HG02678 (cell line): ENCODE measurements around the gene NOL12.
"Not testable (repeated sequence)": the region's sequence is repeated elsewhere in the genome, so short reads cannot be mapped to it uniquely, and the experiment has no call there.

ENCODE experiments used
- ATAC-seq: cut with Tn5 transposase; IDR thresholded peaks from one replicate; pipeline ENCODE4 v1.9.1; 2021; ENCODE audit warnings: mild to moderate bottlenecking, moderate library complexity; ENCODE audit not compliant: unreplicated experiment

NOL12 gene

DNA sequence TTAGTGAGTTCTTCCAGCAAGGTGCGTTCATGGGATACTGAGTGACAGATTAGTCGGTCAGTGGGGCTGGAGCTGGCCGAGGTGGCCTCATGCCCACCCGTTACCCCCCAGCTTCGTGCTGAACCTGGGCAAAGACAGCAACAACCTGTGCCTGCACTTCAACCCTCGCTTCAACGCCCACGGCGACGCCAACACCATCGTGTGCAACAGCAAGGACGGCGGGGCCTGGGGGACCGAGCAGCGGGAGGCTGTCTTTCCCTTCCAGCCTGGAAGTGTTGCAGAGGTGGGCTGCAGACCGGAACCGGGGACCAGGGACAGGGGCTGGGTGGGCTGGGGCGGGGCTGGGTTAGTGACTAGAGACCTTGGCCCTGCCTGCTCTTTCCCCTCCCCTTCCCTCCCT lies 7.8 kb upstream of the NOL12 start:
- no peak for ATAC-seq

DNA sequence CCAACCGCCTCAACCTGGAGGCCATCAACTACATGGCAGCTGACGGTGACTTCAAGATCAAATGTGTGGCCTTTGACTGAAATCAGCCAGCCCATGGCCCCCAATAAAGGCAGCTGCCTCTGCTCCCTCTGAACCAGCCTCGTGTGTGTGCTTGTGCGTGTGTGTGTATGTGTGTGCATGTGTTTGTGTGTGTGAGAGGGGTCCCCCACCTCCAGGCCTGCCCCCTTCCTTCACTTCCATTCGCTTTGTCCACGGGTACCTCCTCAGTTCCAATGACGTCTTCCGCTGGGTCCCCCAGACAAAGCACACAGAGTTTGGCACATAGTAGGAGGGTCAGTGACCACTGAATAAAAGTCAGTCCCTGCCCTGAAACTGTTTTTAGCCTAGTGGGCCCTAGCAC lies 6.5 kb upstream of the NOL12 start:
- no peak for ATAC-seq

DNA sequence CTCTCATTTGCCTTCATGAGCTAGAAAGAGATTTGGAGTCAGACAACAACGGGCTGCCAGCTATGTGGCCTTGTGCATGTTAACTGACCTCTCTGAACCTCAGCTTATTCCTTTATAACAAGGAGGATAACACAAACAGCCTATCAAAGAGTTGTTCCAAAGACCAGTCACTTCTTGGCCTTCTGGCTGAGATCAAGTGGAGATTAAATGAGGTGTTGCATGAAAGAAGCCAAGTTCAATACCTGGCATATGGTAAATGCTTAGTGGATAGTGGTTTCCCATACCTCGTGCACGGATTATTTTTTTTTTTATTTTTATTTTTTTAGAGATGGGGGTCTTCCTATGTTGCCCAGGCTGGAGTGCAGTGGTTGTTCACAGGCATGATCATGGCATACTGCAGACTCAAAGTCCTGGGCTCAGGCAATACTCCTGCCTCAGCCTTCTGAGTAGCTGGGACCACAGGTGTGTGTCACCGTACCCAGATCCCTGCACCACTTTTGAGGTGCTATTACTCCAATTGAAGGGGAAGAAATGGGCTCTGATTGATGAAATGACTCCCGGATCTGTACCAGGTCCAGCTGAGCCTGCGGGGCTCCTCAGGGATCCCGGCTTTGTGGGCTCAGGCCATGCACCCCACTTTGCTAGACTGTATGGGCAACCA lies 5.8 kb upstream of the NOL12 start:
- ATAC-seq, result no peak

DNA sequence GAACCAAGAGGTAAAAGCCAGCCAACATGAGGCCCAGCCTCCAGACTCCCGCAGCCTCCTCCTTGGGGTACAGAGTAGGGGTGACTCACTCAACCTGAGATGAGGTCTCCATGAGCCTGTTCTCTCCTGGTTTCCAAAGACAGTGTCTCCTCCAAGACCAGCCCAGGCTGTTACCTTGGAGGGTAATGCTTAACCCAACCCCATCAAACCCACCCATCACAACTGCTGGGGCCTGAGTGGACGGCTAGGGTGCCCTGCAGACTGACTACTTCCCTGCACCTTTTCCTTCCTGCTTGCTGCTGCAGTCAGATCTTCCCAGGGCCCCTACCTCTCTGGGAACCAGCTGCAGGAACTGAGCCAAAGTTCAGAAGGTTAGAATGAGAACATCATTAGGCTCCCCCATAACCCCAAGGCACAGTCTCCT lies 5.1 kb upstream of the NOL12 start:
- ATAC-seq, result no peak

DNA sequence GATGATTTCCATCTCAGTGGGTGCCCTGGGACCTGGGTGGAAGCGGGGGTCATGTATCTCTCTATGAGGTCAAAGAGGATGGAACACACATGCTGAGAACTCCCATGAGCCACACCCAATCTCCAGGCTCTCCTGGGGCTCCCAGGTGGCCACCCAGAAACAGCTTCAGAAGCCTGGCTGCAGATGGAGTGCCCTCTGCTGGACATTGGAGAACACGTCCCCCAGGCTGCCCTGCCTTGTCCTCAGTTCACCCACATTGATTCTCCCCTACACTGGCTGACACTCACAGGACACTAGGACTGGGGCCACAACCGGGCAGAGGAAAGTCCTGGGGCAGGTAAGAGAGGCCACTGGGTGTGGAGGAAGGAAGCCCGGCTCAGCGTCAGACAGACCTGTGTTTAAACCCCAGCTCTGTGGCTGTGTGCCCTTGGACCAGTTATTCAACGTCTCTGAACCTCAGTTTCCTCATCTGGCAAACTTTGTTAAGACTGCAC lies 4.5 kb upstream of the NOL12 start:
- ATAC-seq, result no peak

DNA sequence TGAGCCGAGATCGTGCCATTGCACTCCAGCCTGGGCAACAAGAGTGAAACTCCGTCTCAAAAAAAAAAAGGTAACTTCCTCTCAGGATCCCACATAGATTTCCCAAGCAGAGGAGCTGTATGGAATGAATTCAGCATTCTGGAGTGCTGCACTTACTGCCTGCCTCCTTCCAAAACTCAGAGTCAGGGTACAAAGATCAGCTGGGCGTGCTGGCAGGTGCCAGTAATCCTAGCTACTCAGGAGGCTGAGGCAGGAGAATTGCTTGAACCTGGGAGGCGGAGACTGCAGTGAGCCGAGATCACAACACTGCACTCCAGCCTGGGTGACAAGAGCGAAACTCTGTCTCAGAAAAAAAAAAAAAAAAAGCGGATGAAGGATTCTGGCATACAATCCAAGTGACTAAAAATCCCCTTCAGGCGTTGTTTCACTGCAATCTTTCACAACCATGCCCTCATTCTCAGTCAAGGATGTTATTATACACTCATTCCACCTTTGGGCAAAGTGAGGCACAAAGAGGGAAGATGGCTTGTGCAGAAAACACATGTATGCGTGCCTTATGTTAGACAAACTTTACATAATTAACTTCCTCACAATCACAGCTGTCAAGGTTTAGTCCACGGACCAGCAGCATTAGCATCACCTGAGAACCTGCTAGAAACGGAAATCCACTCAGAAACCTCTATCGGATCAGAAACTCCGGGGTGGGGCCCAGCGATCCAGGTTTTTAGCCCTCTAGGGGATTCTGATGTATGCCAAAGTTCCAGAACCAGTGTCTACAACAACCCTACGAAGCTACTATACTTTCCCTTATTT lies 1.1 kb upstream of the NOL12 start:
- ATAC-seq, result no peak

DNA sequence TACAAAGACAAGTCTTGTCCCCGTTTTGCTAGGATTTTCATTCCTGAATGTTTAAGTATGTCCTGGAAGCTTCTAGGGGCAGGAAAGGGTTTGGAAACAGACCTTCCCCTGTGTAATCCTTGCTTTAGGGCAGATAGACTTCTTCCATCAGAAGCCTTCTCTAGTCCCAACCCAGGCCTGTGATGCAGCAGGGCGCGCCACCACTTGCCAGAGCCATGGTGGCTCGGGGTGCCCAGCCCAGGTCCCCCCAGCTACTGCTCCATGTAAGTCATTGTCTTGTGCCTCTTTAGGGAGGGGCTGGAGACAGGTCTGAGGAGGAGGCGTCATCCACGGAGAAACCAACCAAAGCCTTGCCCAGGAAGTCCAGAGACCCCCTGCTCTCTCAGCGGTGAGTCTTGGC lies 4.3 kb downstream of the NOL12 start:
- ATAC-seq, result no peak

DNA sequence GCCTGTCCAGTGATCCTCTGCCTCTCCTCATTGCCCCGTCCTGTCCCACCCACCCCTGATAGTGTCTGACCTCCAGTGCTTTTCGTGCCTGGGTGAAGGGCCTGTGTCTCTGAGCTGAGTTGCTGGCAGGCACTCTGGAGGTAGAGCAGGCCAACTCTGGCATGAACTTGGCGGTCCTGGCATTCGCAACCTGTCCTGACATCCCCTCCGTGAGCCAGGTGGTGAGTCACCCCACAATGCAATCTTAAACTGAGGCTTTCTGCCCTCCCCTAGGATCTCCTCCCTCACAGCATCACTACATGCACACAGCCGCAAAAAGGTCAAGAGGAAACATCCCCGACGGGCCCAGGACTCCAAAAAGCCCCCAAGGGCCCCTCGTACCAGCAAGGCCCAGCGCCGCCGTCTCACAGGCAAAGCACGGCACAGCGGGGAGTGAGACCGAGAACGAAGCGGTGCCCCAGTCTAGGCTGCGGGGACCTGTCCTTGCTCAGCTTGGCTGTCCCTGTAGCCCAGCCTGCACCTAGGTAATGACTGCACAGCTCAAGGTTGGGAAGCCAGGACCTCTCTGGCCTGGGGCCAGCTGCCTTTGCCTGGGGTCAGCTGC lies 4.9 kb downstream of the NOL12 start:
- ATAC-seq, result no peak

DNA sequence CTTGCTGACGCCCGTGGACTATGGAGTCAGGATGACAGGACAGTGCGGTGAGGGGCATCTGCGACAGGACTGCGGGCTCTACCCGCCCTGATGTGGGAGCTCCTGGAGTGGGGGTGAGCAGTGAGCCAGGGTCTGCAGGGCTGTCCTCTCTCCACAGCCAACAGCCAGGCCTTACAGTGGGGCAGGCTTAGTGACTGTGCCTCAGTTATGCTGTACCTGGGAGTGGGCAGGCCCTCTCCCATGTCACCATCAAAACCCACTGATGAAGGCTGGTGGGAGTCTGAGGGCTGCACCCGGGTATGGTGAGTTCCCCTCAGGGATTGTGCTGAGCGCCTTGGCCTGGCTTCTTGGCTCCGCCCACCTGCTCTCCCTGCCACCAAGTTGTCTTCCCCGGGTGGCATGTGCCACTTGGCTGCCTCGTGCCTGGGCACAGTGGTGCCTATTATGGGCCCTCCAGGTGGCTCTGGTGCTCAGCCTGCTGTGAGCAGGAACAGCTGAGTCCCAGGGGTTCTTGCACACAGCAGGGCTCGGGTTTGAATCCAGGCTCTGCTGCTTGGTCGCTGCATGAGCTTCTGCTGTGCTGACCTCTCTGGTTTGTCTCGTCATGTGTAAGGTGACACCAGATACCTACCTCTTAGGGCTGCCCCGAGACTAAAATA lies 6.6 kb downstream of the NOL12 start:
- no peak for ATAC-seq

DNA sequence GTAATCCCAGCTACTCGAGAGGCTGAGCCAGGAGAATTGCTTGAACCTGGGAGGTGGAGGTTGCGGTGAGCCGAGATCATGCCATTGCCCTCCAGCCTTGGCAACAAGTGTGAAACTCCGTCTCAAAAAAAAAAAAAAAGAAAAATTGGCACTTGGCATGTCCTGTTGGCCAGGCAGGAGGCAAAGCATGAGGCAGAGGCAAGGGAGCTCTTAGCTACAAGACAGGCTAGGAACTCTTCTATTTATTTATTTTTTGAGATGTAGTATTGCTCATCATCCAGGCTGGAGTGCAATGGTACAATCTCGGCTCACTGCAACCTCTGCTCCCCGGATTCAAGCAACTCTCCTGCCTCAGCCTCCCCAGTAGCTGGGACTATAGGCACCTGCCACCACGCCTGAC lies 8.0 kb downstream of the NOL12 start:
- not testable (repeated sequence) for ATAC-seq

DNA sequence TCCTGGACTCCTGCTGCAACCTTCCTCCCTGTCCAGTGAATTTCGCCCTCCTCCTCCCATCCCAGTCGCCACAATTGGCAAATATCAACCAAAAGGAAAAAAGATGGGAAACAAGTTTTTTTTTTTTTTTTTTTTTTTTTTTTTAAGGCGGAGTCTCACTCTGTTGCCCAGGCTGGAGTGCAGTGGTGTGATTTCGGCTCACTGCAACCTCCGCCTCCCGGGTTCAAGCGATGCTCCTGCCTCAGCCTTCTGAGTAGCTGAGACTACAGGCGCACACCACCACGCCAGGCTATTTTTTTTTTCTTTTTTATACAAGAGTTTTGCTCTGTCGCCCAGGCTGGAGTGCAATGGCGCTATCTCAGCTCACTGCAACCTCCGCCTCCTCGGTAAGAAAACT lies 10.1 kb downstream of the NOL12 start:
- not testable (repeated sequence) for ATAC-seq

DNA sequence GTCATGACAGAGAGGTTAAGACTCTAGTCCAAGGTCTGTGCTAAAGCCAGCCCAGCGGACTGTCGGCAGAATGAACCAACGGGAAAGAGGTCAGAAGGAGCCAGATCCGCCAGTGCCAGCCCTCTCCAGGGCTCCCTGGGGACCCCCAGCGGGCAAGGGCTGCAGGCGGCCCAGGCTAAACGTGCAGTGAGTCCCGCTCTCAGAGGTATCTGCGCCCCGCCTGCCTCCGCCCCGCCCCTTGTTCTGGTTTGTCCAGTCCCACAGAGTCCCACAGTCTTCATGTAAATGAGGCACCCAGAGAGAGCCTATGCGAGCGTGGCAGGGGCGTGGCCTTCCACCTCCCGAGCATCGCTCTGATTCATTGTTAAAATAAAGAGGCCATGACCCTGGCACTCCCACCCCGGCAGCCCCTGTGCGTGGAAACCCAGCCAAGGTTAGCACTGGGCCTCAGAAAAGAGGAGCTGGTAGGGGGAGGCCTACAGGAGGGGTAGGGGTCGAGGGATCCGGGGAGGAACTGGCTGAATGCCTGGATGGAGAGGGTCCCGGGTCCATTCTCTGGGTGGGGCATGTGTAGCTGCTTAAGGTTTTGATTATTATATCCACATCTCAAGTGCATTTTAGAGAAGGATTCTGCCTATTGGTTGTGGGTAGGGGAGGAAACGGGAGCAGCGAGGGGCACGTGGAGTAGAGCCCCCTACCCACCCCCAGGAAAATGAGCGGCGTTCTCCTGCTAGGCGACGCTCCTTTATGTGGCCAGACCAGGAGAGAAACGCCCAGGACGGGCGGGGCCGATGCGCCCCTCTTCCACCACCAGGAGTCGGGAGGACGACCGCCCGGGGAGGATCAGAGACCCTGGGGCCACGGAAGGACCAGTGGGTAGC lies 10.8 kb downstream of the NOL12 start, which contains the start of gene TRIOBP:
Gene TRIOBP, plus strand, starts transcription at position 392 of the 881 bp plus-strand sequence. CDS start 4,318 bp downstream, outside the sequence.
- ATAC-seq, result peak; percentile 94

DNA sequence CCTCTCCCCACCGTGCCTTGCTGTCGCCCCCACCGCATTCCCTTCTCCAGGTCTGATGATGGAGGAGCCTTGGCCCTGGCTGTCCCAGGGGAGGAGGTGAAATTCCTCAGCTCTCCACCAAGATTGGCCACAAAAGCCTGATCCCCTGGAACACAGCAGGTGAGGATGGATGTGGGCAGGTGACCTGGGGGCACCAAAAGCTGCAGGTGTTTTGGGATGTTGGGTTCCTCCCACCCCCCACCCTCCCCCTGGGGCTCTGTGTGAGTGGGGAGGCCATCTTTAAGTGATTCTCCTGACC lies 11.3 kb downstream of the NOL12 start:
- ATAC-seq, result no peak

DNA sequence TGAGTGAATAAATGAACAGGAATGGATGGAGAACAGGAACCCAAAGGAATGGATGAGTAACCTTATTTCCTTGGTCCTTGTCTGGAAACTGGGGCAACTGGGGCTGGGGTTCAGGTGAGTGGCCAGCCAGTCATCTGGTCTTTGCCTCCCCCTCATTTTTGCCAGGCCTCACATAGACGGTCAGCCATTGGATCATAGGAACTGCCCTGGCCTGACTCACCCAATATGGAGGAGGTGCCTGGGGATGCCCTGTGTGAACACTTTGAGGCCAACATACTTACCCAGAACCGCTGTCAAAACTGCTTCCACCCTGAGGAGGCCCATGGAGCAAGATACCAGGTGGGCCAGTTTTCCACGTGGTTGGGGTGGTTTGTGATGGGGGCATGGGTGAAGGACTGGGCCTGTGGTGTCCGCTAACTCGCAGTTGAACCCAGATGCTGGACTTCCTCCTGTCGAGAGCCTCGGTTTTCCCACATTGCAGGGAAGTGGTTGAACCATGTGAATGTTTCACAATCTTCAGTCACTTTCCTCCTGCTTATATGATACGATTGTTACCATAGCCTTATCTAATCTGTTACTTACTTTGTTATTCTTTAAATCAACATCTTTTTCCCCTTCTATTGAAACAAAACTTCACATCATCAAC lies 15.1 kb downstream of the NOL12 start:
- no peak for ATAC-seq

DNA sequence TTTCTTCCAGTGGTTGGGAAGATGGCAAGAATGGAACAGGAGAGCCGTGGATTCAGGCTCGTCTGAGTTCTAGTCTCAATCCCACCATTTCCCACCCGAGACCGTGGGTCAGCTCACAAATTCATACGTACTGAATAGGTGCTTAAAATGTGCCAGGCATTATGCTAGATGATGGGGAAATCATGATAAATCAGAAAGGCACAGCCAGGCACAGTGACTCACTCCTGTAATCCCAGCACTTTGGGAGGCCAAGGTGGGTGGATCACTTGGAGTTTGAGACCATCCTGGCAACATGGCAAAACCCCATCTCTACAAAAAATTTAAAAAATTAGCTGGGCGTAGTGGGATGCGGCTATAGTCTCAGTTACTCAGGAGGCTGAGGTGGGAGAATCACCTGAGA lies 17.8 kb downstream of the NOL12 start:
- no peak for ATAC-seq

DNA sequence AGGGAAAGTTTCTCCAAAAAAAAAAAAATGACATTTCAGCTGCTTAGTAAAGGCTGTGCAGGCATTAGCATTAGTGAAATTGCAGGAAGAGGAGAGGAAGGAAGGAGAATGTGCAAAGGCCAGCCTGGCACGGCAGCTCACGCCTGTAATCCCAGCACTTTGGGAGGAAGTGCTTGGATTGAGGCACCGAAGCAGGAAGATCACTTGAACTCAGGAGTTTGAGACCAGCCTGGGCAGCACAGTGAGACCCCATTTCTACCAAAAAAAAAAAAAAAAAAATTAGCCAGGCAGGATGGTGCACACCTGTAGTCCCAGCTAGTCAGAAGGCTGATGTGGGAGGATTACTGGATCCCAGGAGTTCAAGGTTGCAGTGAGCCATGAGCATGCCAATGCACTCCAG lies 18.5 kb downstream of the NOL12 start:
- ATAC-seq, result no peak

DNA sequence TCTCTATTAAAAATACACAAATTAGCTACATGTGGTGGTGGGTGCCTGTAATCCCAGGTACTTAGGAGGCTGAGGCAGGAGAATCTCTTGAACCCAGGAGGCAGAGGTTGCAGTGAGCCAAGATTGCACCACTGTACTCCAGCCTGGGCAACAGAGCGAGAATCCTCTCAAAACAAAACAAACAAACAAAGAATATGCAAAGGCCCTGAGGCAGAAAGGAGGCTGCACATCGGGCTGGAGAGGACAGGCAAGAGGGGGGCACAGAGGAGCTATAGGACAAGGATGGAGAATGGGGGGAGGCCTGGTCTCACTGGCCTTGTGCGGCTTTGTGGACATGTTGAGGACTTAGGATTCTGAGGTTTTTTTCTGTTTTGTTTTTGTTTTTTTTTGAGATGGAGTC lies 19.1 kb downstream of the NOL12 start:
- no peak for ATAC-seq

DNA sequence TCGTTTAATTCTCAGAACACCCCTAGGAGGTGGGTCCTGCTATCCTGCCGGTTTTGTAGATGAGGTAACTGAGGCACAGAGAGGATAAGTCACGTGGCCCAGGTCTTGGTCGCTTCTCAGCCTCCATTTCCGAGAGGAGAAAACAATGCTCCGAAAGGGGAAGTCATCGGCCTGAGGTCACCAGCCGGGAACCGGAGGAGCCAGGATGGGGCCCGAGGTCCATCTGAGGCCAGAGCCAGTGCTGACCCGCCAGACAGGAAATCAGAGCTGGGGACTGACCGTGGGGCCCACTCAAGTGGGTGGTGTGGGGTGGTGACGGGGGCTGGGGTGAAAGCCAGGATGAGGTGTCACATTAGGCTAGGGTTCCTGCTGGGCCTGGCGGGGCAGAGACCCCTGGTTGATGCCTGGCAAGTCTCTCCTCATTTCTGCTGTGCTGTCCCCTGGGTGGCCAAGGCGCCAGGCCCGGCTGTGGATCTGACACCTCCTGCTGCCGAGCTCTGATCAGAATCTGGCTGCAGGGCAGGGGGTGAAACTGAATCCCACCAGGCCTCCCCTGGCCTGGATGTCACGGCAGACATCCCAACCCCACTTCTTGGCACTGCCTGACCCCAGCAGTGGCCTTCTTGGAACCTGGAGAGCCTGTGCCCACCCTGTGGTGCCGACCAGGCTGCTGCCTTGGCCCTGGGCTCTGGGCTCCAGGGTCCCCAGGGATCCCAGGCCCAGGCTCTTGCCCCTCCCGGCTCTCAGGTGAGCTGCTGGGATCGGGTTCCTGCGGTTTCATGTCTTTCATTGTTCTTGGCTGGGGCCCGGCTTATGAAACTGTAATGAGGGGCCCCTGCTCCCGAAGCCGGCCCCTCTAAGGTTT lies 22.7 kb downstream of the NOL12 start:
- ATAC-seq, result no peak

DNA sequence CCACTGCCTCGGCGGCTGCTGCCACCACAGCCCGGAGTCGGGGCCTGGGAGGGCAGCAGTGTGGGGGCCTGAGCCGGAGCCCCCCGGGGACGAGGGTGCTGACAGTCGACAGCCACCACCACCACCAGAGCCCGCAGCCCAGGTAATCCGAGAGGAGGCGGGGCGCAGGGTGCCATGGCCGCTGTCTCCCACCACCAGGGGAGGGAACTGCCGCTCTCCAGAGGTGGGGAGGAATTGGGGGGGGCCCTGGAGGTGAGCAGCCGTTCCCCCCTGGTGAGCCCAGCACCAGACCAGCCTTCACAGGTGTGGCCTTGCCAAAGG lies 23.3 kb downstream of the NOL12 start:
- no peak for ATAC-seq
